Large intestine (tissue), 3 donors: ENCODE results near the gene FOXP1. TPM values are rescaled to one million over a fixed set of nuclear protein-coding genes. Genes with fewer than 3 reads are reported as not detected.

Experiments used
- DNase-seq, 2 donors: peaks; one replicate each; pipeline versions ENCODE4 v3.0.0 to v3.0.0-alpha.2; 2013
- H3K27ac ChIP-seq: one replicate; pipeline ENCODE4 v1.5.1; 2013; ENCODE audit warnings: low read length
- H3K27me3 ChIP-seq: 2 replicates; pipeline ENCODE4 v1.6.1; 2013; ENCODE audit warnings: low read length; ENCODE audit not compliant: control insufficient read depth, insufficient read depth
- H3K36me3 ChIP-seq: 2 replicates; pipeline ENCODE4 v1.6.1; 2013; ENCODE audit warnings: low read length; ENCODE audit not compliant: control insufficient read depth, insufficient read depth
- H3K4me1 ChIP-seq: one replicate; pipeline ENCODE4 v1.6.1; 2013; ENCODE audit warnings: low read length; ENCODE audit not compliant: control insufficient read depth, insufficient read depth
- H3K4me3 ChIP-seq: one replicate; pipeline ENCODE4 v1.5.1; 2013; ENCODE audit warnings: low read length
- H3K9me3 ChIP-seq: one replicate; pipeline ENCODE4 v1.6.1; 2013; ENCODE audit warnings: mild to moderate bottlenecking, low read depth, low read length, moderate library complexity; ENCODE audit not compliant: control insufficient read depth
- WGBS: methylation state at CpG from one replicate; pipeline ENCODE4 v1.1.5; 2013; ENCODE audit warnings: low lambda C conversion rate; ENCODE audit not compliant: insufficient coverage; 5-methylcytosine and 5-hydroxymethylcytosine counted together
- polyA plus RNA-seq: library from polyadenylated mRNA; unstranded; fragments of 120-200 nt; gene quantifications from one replicate; pipeline ENCODE4 v1.2.1, GENCODE V29; 2013

FOXP1 gene
- polyA plus RNA-seq, 1 donor = 64.1 TPM

DNA sequence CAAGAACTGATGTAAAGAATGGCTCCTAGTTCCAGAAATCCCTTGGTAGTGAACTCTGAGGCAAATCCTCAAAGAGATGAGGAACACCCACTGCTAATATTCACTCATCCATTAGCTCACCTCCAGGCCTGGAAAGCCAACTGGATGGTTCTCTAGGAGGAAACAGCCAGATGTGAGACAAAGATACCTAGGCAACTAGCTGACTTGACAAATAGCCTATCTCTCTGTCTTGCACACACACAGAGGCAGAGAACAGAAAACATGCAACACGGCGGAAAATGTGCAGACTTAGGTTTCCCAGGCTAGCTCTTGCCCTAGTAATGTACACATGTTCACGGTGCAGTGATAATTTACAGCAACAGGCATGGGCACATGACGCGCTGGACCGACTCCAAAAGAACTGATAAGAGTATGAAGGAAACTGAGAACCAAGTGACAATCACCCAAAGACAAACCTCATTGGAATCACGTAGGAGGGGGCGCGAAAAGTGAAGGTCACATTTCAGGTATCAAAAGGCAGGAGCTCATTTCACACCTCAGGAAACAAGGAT, 318.1 kb downstream of the FOXP1 start:
- H3K4me3 ChIP-seq = no peak overlapping the region
- no peaks in the 10 kb centered on the region for H3K36me3 ChIP-seq
- H3K27ac ChIP-seq = peak overlapping the region; percentile 56
- H3K9me3 ChIP-seq = no peaks in the 10 kb centered on the region
- WGBS = no CpG with 5 or more reads among the region's 9 CpGs
- H3K4me1 ChIP-seq = peaks cover 36% of the 10 kb centered on the region
- H3K27me3 ChIP-seq = no peaks in the 10 kb centered on the region
- peak; percentile 43 to 67 for DNase-seq

DNA sequence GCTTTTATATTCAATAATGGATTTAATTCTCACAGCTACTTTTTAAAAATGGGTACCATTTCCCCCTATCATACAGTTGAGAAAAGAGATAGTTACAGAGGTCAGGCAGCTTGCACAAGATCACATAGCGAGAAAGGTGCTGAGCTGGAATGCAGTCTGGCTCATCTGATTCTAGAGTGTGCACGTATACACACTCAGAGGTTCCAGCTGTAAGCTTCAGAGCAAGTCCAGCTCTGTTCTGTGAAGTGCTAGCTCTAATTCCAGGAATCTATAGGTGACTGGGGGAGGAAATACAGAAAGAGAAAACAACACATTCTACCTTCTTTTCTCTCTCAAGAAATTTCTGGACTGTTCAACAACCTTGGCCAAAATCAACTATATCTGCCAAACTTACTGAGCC, 318.7 kb downstream of the FOXP1 start:
- peak in 1 of 2 donors; percentile 38 for DNase-seq
- Histone ChIP-seq H3K27me3 (no peaks in the 10 kb centered on the region), H3K9me3 (no peaks in the 10 kb centered on the region), H3K36me3 (no peaks in the 10 kb centered on the region), H3K27ac (peak overlapping the region; percentile 56), H3K4me1 (peaks cover 36% of the 10 kb centered on the region), H3K4me3 (no peak overlapping the region)
- WGBS = no CpG with 5 or more reads among the region's 2 CpGs

DNA sequence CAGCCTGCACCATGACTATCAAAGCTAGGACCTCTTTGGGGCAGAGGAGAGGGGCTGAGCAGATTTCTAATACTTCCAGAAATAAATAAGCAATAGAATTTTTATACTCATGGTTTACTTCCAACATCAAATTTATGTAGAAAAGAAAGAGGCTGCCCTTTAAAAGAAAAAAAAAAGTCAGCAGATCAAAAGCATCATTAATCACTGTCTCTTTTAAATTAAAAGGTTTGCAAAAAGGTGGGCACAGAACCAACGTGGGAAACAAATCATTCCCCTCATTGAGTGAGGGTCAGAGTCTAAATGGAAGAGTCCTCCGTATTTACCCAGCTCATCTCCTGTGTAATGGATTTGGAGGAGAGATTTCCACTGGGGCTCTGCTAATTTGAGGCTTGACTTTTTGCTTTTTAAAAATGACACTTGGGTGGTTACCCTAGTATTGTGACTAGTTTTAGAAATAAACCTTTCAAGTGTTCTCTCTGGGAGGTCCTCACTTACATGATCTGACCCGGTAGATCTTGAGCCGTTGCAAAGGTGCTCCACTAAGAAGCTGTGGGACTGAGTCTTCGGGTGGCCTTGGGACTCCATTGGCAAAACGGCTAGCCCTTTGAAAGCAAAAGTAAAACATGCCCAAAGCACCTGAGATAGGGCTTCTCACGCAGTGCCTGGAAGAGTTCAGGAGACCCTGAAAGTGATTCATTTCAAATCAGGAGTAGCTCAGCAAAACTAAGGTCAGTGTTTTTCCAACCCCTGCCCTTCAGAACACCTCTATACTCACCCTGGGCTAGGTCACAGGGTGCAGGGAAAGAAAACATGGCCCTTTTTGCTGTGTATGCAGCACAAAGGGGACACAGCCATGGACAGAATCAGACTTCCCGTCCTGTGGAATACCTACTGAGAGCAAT, 320.9 kb downstream of the FOXP1 start:
- Histone ChIP-seq H3K9me3 (no peaks in the 10 kb centered on the region), H3K27me3 (no peaks in the 10 kb centered on the region), H3K27ac (peak overlapping the region; percentile 51), H3K36me3 (no peaks in the 10 kb centered on the region), H3K4me1 (peaks cover 49% of the 10 kb centered on the region), H3K4me3 (no peak overlapping the region)
- peak in 1 of 2 donors; percentile 54 for DNase-seq
- no CpG with 5 or more reads among the region's 8 CpGs for WGBS

DNA sequence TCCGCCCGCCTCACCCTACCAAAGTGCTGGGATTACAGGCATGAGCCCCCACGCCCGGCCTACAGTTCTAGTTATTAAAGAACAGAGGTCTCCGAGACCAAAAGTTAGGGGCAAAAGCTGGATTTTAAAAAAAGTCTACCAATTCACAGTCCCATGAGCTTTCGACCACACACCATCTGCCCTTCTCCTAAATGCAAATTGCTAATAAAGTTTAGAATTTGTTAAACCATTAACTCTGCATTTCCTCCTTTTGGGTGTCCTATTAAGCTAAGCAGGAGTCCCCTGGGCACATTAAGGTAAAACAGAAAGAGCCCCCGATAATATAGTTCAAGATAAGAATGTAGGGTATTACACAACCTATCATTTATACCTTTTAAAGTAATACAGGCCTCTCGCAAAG, 322.7 kb downstream of the FOXP1 start:
- 86% methylated on average over 3 of the region's 8 CpGs for WGBS
- Histone ChIP-seq H3K27ac (no peak overlapping the region), H3K36me3 (no peaks in the 10 kb centered on the region), H3K4me3 (no peak overlapping the region), H3K9me3 (no peaks in the 10 kb centered on the region), H3K4me1 (peaks cover 42% of the 10 kb centered on the region), H3K27me3 (no peaks in the 10 kb centered on the region)
- DNase-seq = no peak

DNA sequence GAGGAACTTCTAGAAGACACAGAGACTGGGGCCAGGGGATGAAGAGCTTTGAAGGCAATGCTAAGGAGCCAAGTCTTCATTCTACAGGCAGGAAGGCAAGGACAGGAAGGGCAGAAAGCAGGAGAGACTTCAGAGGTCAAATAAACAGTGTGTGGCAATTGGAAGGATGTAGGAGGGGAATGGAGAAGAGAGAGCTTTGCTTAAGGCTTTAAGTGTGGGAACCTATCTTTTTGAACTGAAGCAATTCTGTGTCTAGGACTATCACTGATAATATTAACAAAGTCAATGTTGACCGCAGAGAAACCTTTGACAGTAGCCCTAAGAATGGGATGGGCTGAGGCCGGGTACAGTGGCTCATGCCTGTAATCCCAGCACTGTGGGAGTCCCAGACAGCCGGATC, 325.0 kb downstream of the FOXP1 start:
- Histone ChIP-seq H3K9me3 (no peaks in the 10 kb centered on the region), H3K4me1 (peaks cover 37% of the 10 kb centered on the region), H3K27ac (peak overlapping the region; percentile 41), H3K27me3 (no peaks in the 10 kb centered on the region), H3K36me3 (no peaks in the 10 kb centered on the region), H3K4me3 (no peak overlapping the region)
- peak in 1 of 2 donors; percentile 69 for DNase-seq
- WGBS = 35% methylated on average over 2 of the region's 3 CpGs

DNA sequence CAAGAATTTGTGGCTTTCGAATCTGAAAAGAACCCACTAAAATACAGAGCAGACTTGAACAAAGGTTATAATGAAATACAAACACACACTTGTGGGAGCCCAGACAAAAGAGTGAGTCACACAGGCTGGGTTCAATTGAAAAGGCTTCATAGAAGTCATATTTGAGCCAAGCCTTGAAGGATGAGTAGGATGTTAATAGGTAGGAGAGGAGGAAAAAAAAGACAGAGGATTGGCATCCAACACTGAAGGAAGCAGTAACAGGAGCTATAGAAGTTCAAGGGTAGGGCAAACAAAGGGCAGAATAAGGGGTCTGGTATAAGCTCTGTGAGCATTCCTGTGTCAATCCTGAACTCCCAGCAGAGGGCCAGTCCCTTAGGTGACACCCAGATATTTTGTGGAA, 325.4 kb downstream of the FOXP1 start:
- Histone ChIP-seq H3K36me3 (no peaks in the 10 kb centered on the region), H3K9me3 (no peaks in the 10 kb centered on the region), H3K27me3 (no peaks in the 10 kb centered on the region), H3K4me1 (peaks cover 33% of the 10 kb centered on the region), H3K27ac (peak overlapping the region; percentile 41), H3K4me3 (no peak overlapping the region)
- no peak for DNase-seq
- WGBS = no CpG with 5 or more reads among the region's 1 CpG

DNA sequence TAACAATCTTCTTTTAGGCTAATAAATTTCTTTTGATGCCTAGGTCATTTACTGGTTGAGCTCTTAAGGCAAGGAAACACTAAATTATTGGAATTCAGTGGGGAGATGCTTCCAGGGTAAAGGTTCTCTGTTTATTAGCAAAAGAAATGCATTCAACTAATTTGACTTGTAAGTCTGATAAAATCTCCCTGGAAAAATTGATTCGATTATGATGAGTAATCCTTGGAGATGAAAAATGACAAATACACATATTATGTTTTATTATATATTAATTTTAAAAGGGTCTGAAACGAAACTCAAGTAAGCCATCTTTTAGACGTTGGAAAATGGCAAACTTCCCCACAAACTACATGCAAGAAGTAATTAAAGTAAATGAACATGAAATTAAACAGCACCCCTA, 328.0 kb downstream of the FOXP1 start:
- Histone ChIP-seq H3K4me3 (no peak overlapping the region), H3K4me1 (peaks cover 33% of the 10 kb centered on the region), H3K27me3 (no peaks in the 10 kb centered on the region), H3K27ac (peak overlapping the region; percentile 44), H3K9me3 (no peaks in the 10 kb centered on the region), H3K36me3 (no peaks in the 10 kb centered on the region)
- DNase-seq = no peak
- 90% methylated on average over 3 of the region's 3 CpGs for WGBS

DNA sequence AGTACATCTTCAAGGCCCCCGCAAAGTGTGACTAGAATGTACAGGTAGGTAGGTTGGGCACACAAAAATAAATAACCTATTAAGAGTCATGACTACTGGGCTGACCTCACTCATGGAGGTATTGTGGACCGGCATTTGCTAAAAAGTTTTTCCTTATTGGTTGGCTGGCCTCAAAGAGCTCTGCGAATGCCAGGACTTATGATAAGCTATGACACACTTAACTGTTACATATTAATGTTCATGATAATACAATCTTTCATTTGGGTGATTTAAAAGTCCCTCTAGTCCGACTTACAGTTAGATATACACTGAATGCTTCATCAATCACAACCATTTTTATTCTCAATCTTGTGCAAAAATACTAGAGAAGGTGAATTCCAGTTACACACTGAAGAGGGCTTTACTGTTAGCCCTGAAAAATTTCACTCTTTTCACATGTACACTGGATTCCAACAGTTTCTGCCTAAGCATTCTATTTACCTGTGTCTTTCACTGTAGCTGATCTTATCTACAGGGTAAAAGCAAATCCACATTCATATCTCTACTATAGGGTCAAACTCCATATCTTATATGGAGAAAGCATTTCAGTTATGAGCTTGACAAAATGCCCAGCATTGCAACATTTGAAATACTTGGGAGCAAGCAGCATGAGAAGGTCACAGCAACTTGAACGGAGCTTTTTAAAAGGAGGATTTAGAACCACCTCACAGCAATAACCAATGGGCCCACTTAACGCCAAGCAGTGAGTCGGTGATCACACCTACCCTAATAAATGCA, 329.1 kb downstream of the FOXP1 start:
- peak overlapping the region; percentile 44 for H3K27ac ChIP-seq
- H3K27me3 ChIP-seq = no peaks in the 10 kb centered on the region
- H3K4me3 ChIP-seq = no peak overlapping the region
- no peaks in the 10 kb centered on the region for H3K9me3 ChIP-seq
- peaks cover 33% of the 10 kb centered on the region for H3K4me1 ChIP-seq
- H3K36me3 ChIP-seq = no peaks in the 10 kb centered on the region
- no CpG with 5 or more reads among the region's 7 CpGs for WGBS
- DNase-seq = peak; percentile 66 to 82

DNA sequence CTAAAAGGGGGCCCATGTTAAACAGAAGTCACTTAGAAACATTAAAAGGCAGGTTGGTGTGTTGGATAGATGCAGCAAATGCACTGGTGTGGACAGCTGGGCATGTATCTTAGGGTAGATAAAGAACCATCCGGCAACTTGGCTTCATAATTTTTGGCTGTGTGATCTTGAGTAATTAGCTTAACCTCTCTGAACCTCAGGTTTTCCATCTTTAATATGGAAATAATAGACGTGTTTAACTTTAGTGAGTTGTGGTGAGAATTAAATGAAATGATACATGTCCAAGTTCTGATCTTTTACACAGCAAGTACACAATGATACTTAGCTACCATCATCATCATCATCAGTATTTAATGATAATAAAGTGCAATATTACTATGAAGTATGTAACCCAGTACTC, 330.4 kb downstream of the FOXP1 start:
- DNase-seq = no peak
- Histone ChIP-seq H3K36me3 (no peaks in the 10 kb centered on the region), H3K27ac (peak overlapping the region; percentile 44), H3K9me3 (no peaks in the 10 kb centered on the region), H3K4me3 (no peak overlapping the region), H3K4me1 (peaks cover 21% of the 10 kb centered on the region), H3K27me3 (no peaks in the 10 kb centered on the region)
- 80% methylated on average over 1 of the region's 2 CpGs for WGBS

DNA sequence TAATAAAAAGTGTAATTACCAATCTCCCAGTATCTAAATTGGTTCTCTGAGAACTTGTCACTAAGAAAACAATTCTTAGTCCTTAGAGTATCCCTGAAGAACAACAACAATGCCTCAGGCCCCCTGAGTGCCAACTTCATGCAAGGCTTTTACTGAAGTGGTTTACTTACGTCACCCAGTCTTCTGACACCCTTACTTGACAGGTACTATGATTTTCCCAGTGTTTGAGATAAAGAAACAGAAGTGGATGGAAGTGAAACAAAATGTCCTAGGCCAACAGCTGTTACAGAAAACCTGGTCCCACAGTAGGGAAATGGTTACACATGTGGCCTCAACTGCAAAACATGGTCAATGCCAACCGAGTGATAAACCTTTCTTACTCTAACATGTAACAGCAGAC, 331.1 kb downstream of the FOXP1 start:
- Histone ChIP-seq H3K4me3 (no peak overlapping the region), H3K4me1 (peaks cover 20% of the 10 kb centered on the region), H3K36me3 (no peaks in the 10 kb centered on the region), H3K9me3 (no peaks in the 10 kb centered on the region), H3K27ac (peak overlapping the region; percentile 44), H3K27me3 (no peaks in the 10 kb centered on the region)
- DNase-seq = peak in 1 of 2 donors; percentile 46
- no CpG with 5 or more reads among the region's 2 CpGs for WGBS
